ENCODE results near the gene FEN1. TPM values are rescaled to one million over a fixed set of nuclear protein-coding genes. Genes with fewer than 3 reads are reported as not detected.
A peak's percentile ranks its signal among the peaks of the same experiment; 100 is the strongest.

The FEN1 gene
- total and polyA plus RNA-seq, 4 donors, result 3.5 to 6.9 (median 5.2) TPM

- intact Hi-C loops (cut with DNase I), result no loop called here
- no peak for DNase-seq
- no peaks in the 10 kb centered on the region for H3K36me3 ChIP-seq (ENCODE audit: control insufficient read depth in 1 of 2, insufficient read depth in 2 of 2, low read length in 1 of 2)
- no peaks in the 10 kb centered on the region for H3K4me1 ChIP-seq (ENCODE audit: control insufficient read depth in 1 of 2, insufficient read depth in 2 of 2, low read length in 2 of 2)
- no peak overlapping the region for H3K4me3 ChIP-seq (ENCODE audit: low read length in 2 of 2)
- WGBS, 2 donors, result 54 to 55% methylated on average over 22 of the region's 22 CpGs
- peak; percentile 20 for ATAC-seq (ENCODE audit: low FRiP score)
- H3K27ac ChIP-seq (ENCODE audit: low read depth in 1 of 2, low read length in 2 of 2), result no peak overlapping the region
- no peaks in the 10 kb centered on the region for H3K9me3 ChIP-seq (ENCODE audit: control insufficient read depth, low read length)
- H3K27me3 ChIP-seq (ENCODE audit: control insufficient read depth in 1 of 2, insufficient read depth in 2 of 2, low read length in 1 of 2), result no peaks in the 10 kb centered on the region
These were observed 28.0 kb upstream of the FEN1 start for GRCh38 chr11:61764606-61765260.

GRCh38 chr11:61765550-61766253 is 27.0 kb upstream of the FEN1 start:
- intact Hi-C loops (cut with DNase I), result no loop called here
- ATAC-seq (ENCODE audit: low FRiP score) (no peak), DNase-seq (no peak)
- Histone ChIP-seq H3K4me3 (ENCODE audit: low read length in 2 of 2) (no peak overlapping the region), H3K27ac (ENCODE audit: low read depth in 1 of 2, low read length in 2 of 2) (no peak overlapping the region), H3K36me3 (ENCODE audit: control insufficient read depth in 1 of 2, insufficient read depth in 2 of 2, low read length in 1 of 2) (no peaks in the 10 kb centered on the region), H3K9me3 (ENCODE audit: control insufficient read depth, low read length) (no peaks in the 10 kb centered on the region), H3K27me3 (ENCODE audit: control insufficient read depth in 1 of 2, insufficient read depth in 2 of 2, low read length in 1 of 2) (no peaks in the 10 kb centered on the region), H3K4me1 (ENCODE audit: control insufficient read depth in 1 of 2, insufficient read depth in 2 of 2, low read length in 2 of 2) (no peaks in the 10 kb centered on the region)
- 81 to 84% methylated on average over 24 to 26 of the region's 26 CpGs for WGBS, 2 donors

DNA sequence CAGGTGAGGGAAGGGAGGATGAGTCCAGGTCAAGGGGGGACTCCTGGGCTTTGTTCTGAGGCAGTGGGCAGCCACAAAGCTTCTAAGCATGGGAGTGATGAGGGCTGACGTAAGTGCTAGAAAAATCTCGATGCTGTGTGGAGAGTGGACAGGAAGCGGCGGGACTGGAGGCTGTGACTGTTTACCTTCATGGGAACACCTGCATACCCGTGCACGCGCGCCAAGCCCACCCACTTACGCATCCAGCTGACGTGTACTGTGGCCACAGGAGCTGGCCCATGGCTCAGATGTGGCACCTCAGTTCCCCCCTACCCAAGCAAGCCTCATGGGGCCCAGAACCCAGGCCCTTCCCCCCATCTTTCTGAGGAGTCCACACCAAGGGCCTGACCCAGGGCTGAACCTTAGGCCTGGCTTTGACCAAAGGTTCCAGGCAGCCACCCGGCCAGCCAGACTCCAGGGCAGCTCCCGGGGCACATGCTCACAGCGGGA is 26.3 kb upstream of the FEN1 start:
- DNase-seq, result no peak
- WGBS, 2 donors, result 75 to 84% methylated on average over 13 of the region's 13 CpGs
- Histone ChIP-seq H3K9me3 (ENCODE audit: control insufficient read depth, low read length) (no peaks in the 10 kb centered on the region), H3K36me3 (ENCODE audit: control insufficient read depth in 1 of 2, insufficient read depth in 2 of 2, low read length in 1 of 2) (no peaks in the 10 kb centered on the region), H3K4me1 (ENCODE audit: control insufficient read depth in 1 of 2, insufficient read depth in 2 of 2, low read length in 2 of 2) (no peaks in the 10 kb centered on the region), H3K27me3 (ENCODE audit: control insufficient read depth in 1 of 2, insufficient read depth in 2 of 2, low read length in 1 of 2) (no peaks in the 10 kb centered on the region), H3K4me3 (ENCODE audit: low read length in 2 of 2) (no peak overlapping the region), H3K27ac (ENCODE audit: low read depth in 1 of 2, low read length in 2 of 2) (no peak overlapping the region)
- no peak for ATAC-seq (ENCODE audit: low FRiP score)
- intact Hi-C loops (cut with DNase I), result no loop called here

- intact Hi-C loops (cut with DNase I), result no loop called here
- Histone ChIP-seq H3K27me3 (ENCODE audit: control insufficient read depth in 1 of 2, insufficient read depth in 2 of 2, low read length in 1 of 2) (no peaks in the 10 kb centered on the region), H3K4me3 (ENCODE audit: low read length in 2 of 2) (no peak overlapping the region), H3K4me1 (ENCODE audit: control insufficient read depth in 1 of 2, insufficient read depth in 2 of 2, low read length in 2 of 2) (no peaks in the 10 kb centered on the region), H3K9me3 (ENCODE audit: control insufficient read depth, low read length) (no peaks in the 10 kb centered on the region), H3K27ac (ENCODE audit: low read depth in 1 of 2, low read length in 2 of 2) (no peak overlapping the region), H3K36me3 (ENCODE audit: control insufficient read depth in 1 of 2, insufficient read depth in 2 of 2, low read length in 1 of 2) (no peaks in the 10 kb centered on the region)
- DNase-seq (no peak), ATAC-seq (ENCODE audit: low FRiP score) (no peak)
- WGBS, 2 donors, result 78% methylated on average over 11 of the region's 11 CpGs
These were observed 24.2 kb upstream of the FEN1 start for GRCh38 chr11:61768376-61769076.

GRCh38 chr11:61769169-61769920 is 23.4 kb upstream of the FEN1 start:
- ATAC-seq (ENCODE audit: low FRiP score), result no peak
- Histone ChIP-seq H3K36me3 (ENCODE audit: control insufficient read depth in 1 of 2, insufficient read depth in 2 of 2, low read length in 1 of 2) (no peaks in the 10 kb centered on the region), H3K27ac (ENCODE audit: low read depth in 1 of 2, low read length in 2 of 2) (no peak overlapping the region), H3K4me1 (ENCODE audit: control insufficient read depth in 1 of 2, insufficient read depth in 2 of 2, low read length in 2 of 2) (no peaks in the 10 kb centered on the region), H3K27me3 (ENCODE audit: control insufficient read depth in 1 of 2, insufficient read depth in 2 of 2, low read length in 1 of 2) (no peaks in the 10 kb centered on the region), H3K9me3 (ENCODE audit: control insufficient read depth, low read length) (no peaks in the 10 kb centered on the region), H3K4me3 (ENCODE audit: low read length in 2 of 2) (no peak overlapping the region)
- WGBS, 2 donors, result 69% methylated on average over 33 of the region's 33 CpGs
- no peak for DNase-seq
- intact Hi-C loops (cut with DNase I), result no loop called here

DNA sequence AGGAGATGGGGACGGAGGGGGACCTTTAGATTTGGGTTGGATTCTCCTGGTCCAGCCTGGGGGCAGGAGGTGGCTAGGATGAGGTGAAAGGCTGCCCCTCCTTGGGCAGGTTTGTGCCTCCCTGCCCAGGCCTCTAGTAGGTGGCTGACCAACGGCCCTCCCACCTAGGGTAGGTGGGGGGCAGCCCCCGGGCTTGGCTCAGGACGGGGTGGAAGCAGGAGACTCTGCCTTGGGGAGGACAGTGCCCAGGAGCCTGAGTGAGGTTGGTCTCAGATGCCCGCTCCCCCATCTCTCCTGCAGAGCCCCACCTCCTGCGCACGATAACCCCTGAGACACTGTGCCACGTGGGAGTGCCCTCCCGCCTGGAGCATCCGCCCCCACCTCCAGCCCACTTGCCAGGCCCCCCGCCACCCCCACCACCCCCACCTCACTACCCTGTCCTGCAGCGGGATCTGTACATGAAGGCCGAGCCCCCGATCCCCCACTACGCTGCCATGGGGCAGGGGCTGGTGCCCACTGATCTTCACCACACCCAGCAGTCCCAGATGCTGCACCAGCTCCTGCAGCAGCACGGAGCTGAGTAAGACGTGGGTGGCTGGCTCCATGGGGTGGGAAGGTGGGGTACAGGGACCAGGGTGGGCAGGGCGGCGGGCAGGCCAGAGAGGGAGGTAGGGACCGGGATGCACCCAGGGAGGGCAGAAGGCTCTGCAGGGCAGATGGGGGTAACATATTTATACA is 22.6 kb upstream of the FEN1 start:
- Histone ChIP-seq H3K36me3 (ENCODE audit: control insufficient read depth in 1 of 2, insufficient read depth in 2 of 2, low read length in 1 of 2) (no peaks in the 10 kb centered on the region), H3K9me3 (ENCODE audit: control insufficient read depth, low read length) (no peaks in the 10 kb centered on the region), H3K4me3 (ENCODE audit: low read length in 2 of 2) (no peak overlapping the region), H3K27ac (ENCODE audit: low read depth in 1 of 2, low read length in 2 of 2) (no peak overlapping the region), H3K27me3 (ENCODE audit: control insufficient read depth in 1 of 2, insufficient read depth in 2 of 2, low read length in 1 of 2) (no peaks in the 10 kb centered on the region), H3K4me1 (ENCODE audit: control insufficient read depth in 1 of 2, insufficient read depth in 2 of 2, low read length in 2 of 2) (no peaks in the 10 kb centered on the region)
- 87 to 89% methylated on average over 19 to 20 of the region's 20 CpGs for WGBS, 2 donors
- no peak for ATAC-seq (ENCODE audit: low FRiP score)
- no peak for DNase-seq
- intact Hi-C loops (cut with DNase I), result no loop called here

- no peak overlapping the region for H3K27ac ChIP-seq (ENCODE audit: low read depth in 1 of 2, low read length in 2 of 2)
- no peaks in the 10 kb centered on the region for H3K36me3 ChIP-seq (ENCODE audit: control insufficient read depth in 1 of 2, insufficient read depth in 2 of 2, low read length in 1 of 2)
- H3K4me3 ChIP-seq (ENCODE audit: low read length in 2 of 2), result no peak overlapping the region
- H3K27me3 ChIP-seq (ENCODE audit: control insufficient read depth in 1 of 2, insufficient read depth in 2 of 2, low read length in 1 of 2), result no peaks in the 10 kb centered on the region
- 89 to 90% methylated on average over 15 of the region's 15 CpGs for WGBS, 2 donors
- H3K4me1 ChIP-seq (ENCODE audit: control insufficient read depth in 1 of 2, insufficient read depth in 2 of 2, low read length in 2 of 2), result no peaks in the 10 kb centered on the region
- intact Hi-C loops (cut with DNase I), result no loop called here
- no peak for ATAC-seq (ENCODE audit: low FRiP score)
- H3K9me3 ChIP-seq (ENCODE audit: control insufficient read depth, low read length), result no peaks in the 10 kb centered on the region
- no peak for DNase-seq
These were observed 21.4 kb upstream of the FEN1 start for GRCh38 chr11:61771195-61771894.
